DMS153 treated with DMSO at 0.1 percent for 48 hours (cell line): Measurements from ENCODE around the gene HOMEZ.
"Not testable (repeated sequence)": the region's sequence is repeated elsewhere in the genome, so short reads cannot be mapped to it uniquely, and the experiment has no call there.

Experiments used
- DNase-seq: peaks from one replicate; lab custom pipeline; 2025; ENCODE audit not compliant: unreplicated experiment; lab: John Stamatoyannopoulos, UW

Gene HOMEZ

GRCh38 chr14:23232241-23232808 lies 53.6 kb downstream of the HOMEZ start:
- not testable (repeated sequence) for DNase-seq

GRCh38 chr14:23228812-23229211 lies 57.1 kb downstream of the HOMEZ start:
- no peak for DNase-seq

- DNase-seq: no peak
Measured at GRCh38 chr14:23227566-23227965, 58.4 kb downstream of the HOMEZ start.

DNA sequence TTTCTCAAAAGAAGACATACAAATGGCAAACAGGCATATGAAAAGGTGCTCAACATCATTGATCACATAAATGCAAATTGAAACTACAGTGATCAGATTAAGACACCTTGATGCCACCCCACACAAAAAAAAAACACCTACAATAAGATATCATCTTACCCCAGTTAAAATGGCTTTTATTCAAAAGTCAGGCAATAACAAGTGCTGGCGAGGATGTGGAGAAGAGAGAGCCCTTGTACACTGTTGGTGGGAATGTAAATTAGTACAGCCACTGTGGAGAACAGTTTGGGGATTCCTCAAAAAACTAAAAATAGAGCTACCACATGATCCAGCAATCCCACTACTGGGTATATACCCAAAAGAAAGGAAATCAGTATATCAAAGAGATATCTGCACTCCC lies 61.0 kb downstream of the HOMEZ start:
- not testable (repeated sequence) for DNase-seq
